AG10803 (cell line): ENCODE data around the gene HSPD1.

ENCODE experiments used
- DNase-seq: peaks from one replicate; pipeline ENCODE4 v3.0.0; 2010; ENCODE audit warnings: low read depth
- H3K4me3 ChIP-seq: 2 replicates; pipeline ENCODE4 v1.5.1; 2011; ENCODE audit warnings: mild to moderate bottlenecking, low read length, control low read depth
- CTCF ChIP-seq: conservative IDR thresholded peaks from 2 replicates; pipeline ENCODE4 v1.5.1; 2011; ENCODE audit warnings: mild to moderate bottlenecking, low read length, control low read depth, inconsistent platforms

The HSPD1 gene

GRCh38 chr2:197504000-197504399, 4.4 kb upstream of the HSPD1 start:
- TF ChIP-seq CTCF = no peak
- H3K4me3 ChIP-seq = no peak overlapping the region
- DNase-seq = no peak

- no peak for DNase-seq
- TF ChIP-seq CTCF = no peak
- H3K4me3 ChIP-seq = no peak overlapping the region
Measured at GRCh38 chr2:197502685-197503084, 3.0 kb upstream of the HSPD1 start.

GRCh38 chr2:197502201-197502600, 2.6 kb upstream of the HSPD1 start:
- no peak for TF ChIP-seq CTCF
- DNase-seq = no peak
- H3K4me3 ChIP-seq = no peak overlapping the region

- DNase-seq = peak; percentile 6
- no peak for TF ChIP-seq CTCF
- H3K4me3 ChIP-seq = peak overlapping the region; percentile 84
Measured at GRCh38 chr2:197500503-197501131, 977 bp upstream of the HSPD1 start.

GRCh38 chr2:197498937-197499593, 575 bp downstream of the HSPD1 start:
- DNase-seq = peak; percentile 34
- TF ChIP-seq CTCF = no peak
- peak overlapping the region; percentile 84 for H3K4me3 ChIP-seq

- H3K4me3 ChIP-seq = peak overlapping the region; percentile 84
- no peak for TF ChIP-seq CTCF
- peak; percentile 10 for DNase-seq
Measured at GRCh38 chr2:197498235-197498936, 1.3 kb downstream of the HSPD1 start.
